K562 (cell line): Measurements from ENCODE around the gene ADAMTS15. TPM values are rescaled to one million over a fixed set of nuclear protein-coding genes. Genes with fewer than 3 reads are reported as not detected.

Experiments
- ATAC-seq: fragments of 200-7000 bp; cut with Tn5 transposase; 3 replicates; pipeline ENCODE4 v1.9.1; 2020; ENCODE audit warnings: moderate library complexity
- BruUV-seq: library from RNA; stranded (reverse); fragments of 400-500 nt; replicated peaks from 2 replicates; lab custom pipeline; 2021; lab: Mats Ljungman, UMichigan
- CTCF ChIA-PET: fragments of 300-600 bp; formaldehyde crosslinking; extraction: SDS; loops from one replicate; lab custom pipeline; 2021; ENCODE audit warnings: low intra/inter-chr PET ratio; lab: Yijun Ruan, JAX
- POLR2A ChIA-PET: fragments of 300-600, 350-650 bp; sonication (Branson Sonifier 250); formaldehyde crosslinking; extraction: SDS; loops from one replicate; lab custom pipeline; 2021; ENCODE audit warnings: antibody characterized with exemption, inconsistent platforms; lab: Yijun Ruan, JAX
- DNase-seq, 4 experiments: peaks; one replicate each; pipeline versions ENCODE4 v3.0.0 to v3.0.0-alpha.2; 2011 to 2018; ENCODE audit warnings: low spot score in 3 of 4, mixed read lengths in 3 of 4; ENCODE audit errors: extremely low read depth in 1 of 4
- FAIRE-seq: peaks from 2 replicates; lab custom pipeline; 2011; peaks lifted over from hg19 to GRCh38; lab: Jason Lieb, UNC
- H2AFZ ChIP-seq: 2 replicates; pipeline ENCODE4 v1.6.0; 2011; ENCODE audit warnings: low read depth, low read length, control low read depth, inconsistent platforms
- H3K27ac ChIP-seq: fragments of 200-600 bp; 3 replicates; pipeline ENCODE4 v1.8.0; 2011; ENCODE audit warnings: low read depth, mild to moderate bottlenecking, control low read depth, inconsistent platforms, low read length, moderate library complexity, mixed read lengths; ENCODE audit errors: extremely low read depth
- H3K27me3 ChIP-seq, 2 experiments: fragments of 300-600 bp in 1 of 2; 2 replicates in 1 of 2; 3 replicates in 1 of 2; pipeline versions ENCODE4 v1.6.0 to v1.8.0; 2011; ENCODE audit warnings: inconsistent platforms in 2 of 2, low read length in 2 of 2, mild to moderate bottlenecking in 1 of 2, mixed read lengths in 1 of 2, moderate library complexity in 1 of 2; ENCODE audit not compliant: control insufficient read depth in 2 of 2, insufficient read depth in 2 of 2
- H3K36me3 ChIP-seq: fragments of 300-600 bp; 3 replicates; pipeline ENCODE4 v1.8.0; 2011; ENCODE audit warnings: mild to moderate bottlenecking, low read length, inconsistent platforms; ENCODE audit not compliant: control insufficient read depth, insufficient read depth
- H3K4me1 ChIP-seq, 2 experiments: fragments of 200-600 bp in 1 of 2; replicated peaks in 1 of 2; 2 replicates in 1 of 2; 3 replicates in 1 of 2; pipeline versions ENCODE4 v1.5.1 to v1.8.0; 2011; ENCODE audit warnings: inconsistent platforms in 2 of 2, low read length in 2 of 2, mild to moderate bottlenecking in 1 of 2, mixed read lengths in 1 of 2, moderate library complexity in 1 of 2; ENCODE audit not compliant: control insufficient read depth in 2 of 2, insufficient read depth in 2 of 2
- H3K4me2 ChIP-seq: 2 replicates; pipeline ENCODE4 v1.6.1; 2011; ENCODE audit warnings: low read length, control low read depth, inconsistent platforms, mixed read lengths; ENCODE audit not compliant: insufficient read depth
- H3K4me3 ChIP-seq: fragments of 200-600 bp; sonication (generic), shearing (Covaris generic); 2 replicates; pipeline ENCODE4 v1.5.1; 2016; ENCODE audit warnings: control low read depth, inconsistent platforms
- H3K79me2 ChIP-seq: fragments of 200-600 bp; 3 replicates; pipeline ENCODE4 v1.8.0; 2011; ENCODE audit warnings: low read length, inconsistent platforms; ENCODE audit not compliant: control insufficient read depth, insufficient read depth
- H3K9ac ChIP-seq, 2 experiments: 2 replicates each; pipeline versions ENCODE4 v1.6.0 to v1.6.1; 2011; ENCODE audit warnings: low read depth in 2 of 2, low read length in 2 of 2, control low read depth in 1 of 2, inconsistent platforms in 1 of 2, mild to moderate bottlenecking in 1 of 2, mixed read lengths in 1 of 2; ENCODE audit not compliant: insufficient read depth in 1 of 2
- H3K9me1 ChIP-seq: one replicate; pipeline ENCODE4 v1.6.0; 2011; ENCODE audit warnings: inconsistent platforms, mild to moderate bottlenecking, low read length, moderate library complexity; ENCODE audit not compliant: control insufficient read depth, insufficient read depth
- H3K9me3 ChIP-seq: replicated peaks from 2 replicates; pipeline ENCODE4 v1.5.1; 2011; ENCODE audit warnings: low read depth, low read length, inconsistent platforms; ENCODE audit not compliant: control insufficient read depth, insufficient read depth
- H4K20me1 ChIP-seq: replicated peaks from 2 replicates; pipeline ENCODE4 v1.6.1; 2011; ENCODE audit warnings: low read length, inconsistent platforms, mixed read lengths; ENCODE audit not compliant: control insufficient read depth, insufficient read depth
- ETV5 ChIP-seq: sonication (generic); formaldehyde crosslinking; IDR thresholded peaks from 2 replicates; pipeline ENCODE4 v1.4.0; 2020; ENCODE audit warnings: low read depth, mild to moderate bottlenecking, missing genetic modification reagents
- LARP7 ChIP-seq: fragments of 450-650 bp; IDR thresholded peaks from 2 replicates; pipeline ENCODE4 v1.6.1; 2016
- MCM2 ChIP-seq: fragments of 450-650 bp; IDR thresholded peaks from 2 replicates; pipeline ENCODE4 v1.6.1; 2017; ENCODE audit warnings: low read depth, mild to moderate bottlenecking
- SAP30 ChIP-seq: fragments of 200-600 bp; sonication (generic); IDR thresholded peaks from 2 replicates; pipeline ENCODE4 v1.6.1; 2012; ENCODE audit warnings: borderline replicate concordance, low read depth, mild to moderate bottlenecking, moderate library complexity, low read length, control low read depth, inconsistent platforms; ENCODE audit not compliant: insufficient read depth, poor library complexity, severe bottlenecking
- SMAD4 ChIP-seq: fragments of 250-450 bp; sonication (Bioruptor Pico); conservative IDR thresholded peaks from 2 replicates; pipeline ENCODE4 v1.8.0; 2021; ENCODE audit warnings: inconsistent platforms, mild to moderate bottlenecking, moderate library complexity
- ZNF444 ChIP-seq: fragments of 250-450 bp; sonication (Bioruptor Pico); IDR thresholded peaks from 2 replicates; pipeline ENCODE4 v1.4.0; 2020; ENCODE audit warnings: mild to moderate bottlenecking, moderate library complexity
- WGBS: fragments of 100-300 bp; shearing (Covaris generic); methylation state at CpG from one replicate; pipeline ENCODE4 v1.1.6; 2016; ENCODE audit warnings: low coverage, mixed read lengths; ENCODE audit not compliant: insufficient coverage; ENCODE audit errors: missing lambda C conversion rate; 5-methylcytosine and 5-hydroxymethylcytosine counted together
- in situ Hi-C: fragments of 300-500 bp; cut with MboI; formaldehyde crosslinking; loops from 4 replicates; pipeline ENCODE4 v1.15.0; 2018; ENCODE audit warnings: inconsistent platforms, mixed read lengths
- intact Hi-C: fragments of 100-400 bp; cut with micrococcal nuclease; formaldehyde crosslinking; loops from 2 replicates; pipeline ENCODE4 v1.14.2; 2022
- polyA plus RNA-seq, 8 experiments: library from polyadenylated mRNA; depleted of rRNA in 4 of 8; stranded (reverse) in 5 of 8; unstranded in 3 of 8; fragments of >200 nt; fragmentation: Nextera tagmentation in 2 of 8; fragmentation: Illumina TruSeq in 1 of 8; extraction: Ambion mirVana in 2 of 8; extraction: Trizol in 1 of 8; gene quantifications; 2 replicates each; pipeline versions ENCODE4 v1.2.1 to v1.2.3, GENCODE V29; 2011 to 2014; ENCODE audit warnings: inconsistent platforms in 1 of 8, missing spikeins in 1 of 8
- total RNA-seq, 7 experiments: library from RNA; depleted of rRNA in 6 of 7; stranded (reverse); fragments of >200 nt in 6 of 7; fragmentation: Illumina TruSeq in 2 of 7; extraction: Trizol in 2 of 7; gene quantifications; 2 replicates each; pipeline versions ENCODE4 v1.2.1 to v1.2.3, GENCODE V29; 2011 to 2021; ENCODE audit warnings: low replicate concordance in 1 of 7
- TF ChIP-seq, protein P1 (sequence below): fragments of 200-800 bp; sonication (Bioruptor generic); IDR thresholded peaks from 2 replicates; pipeline ENCODE4 v1.6.1; 2017; ENCODE audit warnings: missing genetic modification characterization, missing compliant biosample characterization

ADAMTS15 gene
- total and polyA plus RNA-seq, 9 of the 15 experiments (the other 6 are each of a cell fraction or from before 2014, with no cell fraction given), result 0.04 TPM; not detected in 8

DNA sequence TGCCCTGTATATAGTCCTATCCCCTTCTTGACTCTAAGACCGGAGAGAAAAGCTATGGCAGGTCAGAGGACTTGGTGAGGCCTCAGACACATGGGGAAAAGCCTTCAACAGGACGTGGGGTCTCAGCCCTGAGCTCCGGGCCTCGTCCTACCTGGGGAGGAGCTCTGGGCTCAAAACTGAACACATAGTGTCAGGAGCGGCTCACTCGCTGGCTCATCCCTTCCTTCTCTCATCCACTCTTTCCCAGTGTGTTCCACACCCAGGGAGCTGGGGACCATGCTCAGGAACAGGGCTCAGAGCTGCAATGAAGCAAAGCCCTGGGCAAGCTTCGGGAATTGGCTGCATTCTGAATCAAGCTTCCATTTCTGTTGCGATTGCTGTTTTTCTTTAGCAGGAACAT is 14.5 kb downstream of the ADAMTS15 start:
- no peak overlapping the region for H3K9ac ChIP-seq
- CTCF ChIA-PET, result no interaction called here
- H3K79me2 ChIP-seq, result no peaks in the 10 kb centered on the region
- no peaks in the 10 kb centered on the region for H3K9me1 ChIP-seq
- no peak for TF ChIP-seq ZNF444 (CRISPR knock-in tag)
- 0% methylated on average over 8 of the region's 8 CpGs for WGBS
- H2AFZ ChIP-seq, result no peak overlapping the region
- H4K20me1 ChIP-seq, result no peaks in the 10 kb centered on the region
- no peak for DNase-seq
- peaks cover 33 to 84% of the 10 kb centered on the region in 2 experiments for H3K27me3 ChIP-seq
- H3K9me3 ChIP-seq, result no peaks in the 10 kb centered on the region
- in situ Hi-C loops (no loop called here), intact Hi-C loops (no loop called here)
- H3K4me2 ChIP-seq, result no peak overlapping the region
- no peak for FAIRE-seq
- ATAC-seq, result no peak
- no peaks in the 10 kb centered on the region for H3K4me1 ChIP-seq
- BruUV-seq, result no TSS peak
- POLR2A ChIA-PET, result interaction anchor here (0.5 to 1.9 kb wide), 2 partner anchors 14 to 397 kb away, joined by 3 to 8 read pairs; no protein-coding TSS in a partner anchor
- no peak overlapping the region for H3K4me3 ChIP-seq
- no peaks in the 10 kb centered on the region for H3K36me3 ChIP-seq
- no peak overlapping the region for H3K27ac ChIP-seq

DNA sequence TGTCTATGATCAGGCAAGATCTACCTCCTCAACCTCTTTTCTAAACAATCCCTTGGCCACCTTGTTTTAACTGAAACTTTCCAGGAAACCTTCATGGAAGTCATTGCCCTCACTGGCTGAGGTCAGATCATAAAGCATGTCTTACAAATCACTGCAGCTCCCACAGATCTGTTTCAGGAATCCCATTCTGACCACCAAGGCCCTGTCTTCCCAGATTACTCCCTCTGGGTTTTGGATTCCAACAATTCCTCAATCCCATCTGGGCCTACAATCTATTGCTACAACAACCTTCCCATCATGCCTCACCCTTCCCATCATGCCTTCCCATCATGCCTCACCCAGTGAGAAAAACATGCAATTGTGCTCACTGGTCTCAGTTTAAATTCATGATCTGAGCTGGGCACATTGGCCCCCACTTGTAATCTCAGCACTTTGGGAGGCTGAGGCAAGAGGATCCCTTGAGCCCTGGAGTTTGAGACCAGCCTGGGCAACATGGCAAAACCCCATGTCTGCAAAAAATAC is 15.9 kb downstream of the ADAMTS15 start:
- TF ChIP-seq, protein P1, sequence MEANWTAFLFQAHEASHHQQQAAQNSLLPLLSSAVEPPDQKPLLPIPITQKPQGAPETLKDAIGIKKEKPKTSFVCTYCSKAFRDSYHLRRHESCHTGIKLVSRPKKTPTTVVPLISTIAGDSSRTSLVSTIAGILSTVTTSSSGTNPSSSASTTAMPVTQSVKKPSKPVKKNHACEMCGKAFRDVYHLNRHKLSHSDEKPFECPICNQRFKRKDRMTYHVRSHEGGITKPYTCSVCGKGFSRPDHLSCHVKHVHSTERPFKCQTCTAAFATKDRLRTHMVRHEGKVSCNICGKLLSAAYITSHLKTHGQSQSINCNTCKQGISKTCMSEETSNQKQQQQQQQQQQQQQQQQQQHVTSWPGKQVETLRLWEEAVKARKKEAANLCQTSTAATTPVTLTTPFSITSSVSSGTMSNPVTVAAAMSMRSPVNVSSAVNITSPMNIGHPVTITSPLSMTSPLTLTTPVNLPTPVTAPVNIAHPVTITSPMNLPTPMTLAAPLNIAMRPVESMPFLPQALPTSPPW (CRISPR knock-in tag), result no peak
- TF ChIP-seq MCM2 (no peak), LARP7 (no peak), SMAD4 (CRISPR knock-in tag) (no peak), ETV5 (CRISPR knock-in tag) (no peak), SAP30 (no peak)
- Histone ChIP-seq H3K9ac (no peak overlapping the region), H3K4me3 (no peak overlapping the region), H3K27ac (no peak overlapping the region), H4K20me1 (no peaks in the 10 kb centered on the region), H3K4me2 (no peak overlapping the region), H3K9me3 (no peaks in the 10 kb centered on the region), H3K4me1 (no peaks in the 10 kb centered on the region), H3K79me2 (no peaks in the 10 kb centered on the region), H3K27me3 (peaks cover 28 to 82% of the 10 kb centered on the region in 2 experiments), H2AFZ (no peak overlapping the region), H3K36me3 (no peaks in the 10 kb centered on the region), H3K9me1 (no peaks in the 10 kb centered on the region)
- intact Hi-C loops (no loop called here), in situ Hi-C loops (no loop called here)
- FAIRE-seq (no peak), ATAC-seq (no peak), DNase-seq (no peak)
- no TSS peak for BruUV-seq
- ChIA-PET CTCF (no interaction called here), POLR2A (interaction anchor here (1.9 kb wide), 1 partner anchor 13 kb away, joined by 8 read pairs; no protein-coding TSS in a partner anchor)
